ENCODE data around the gene SFN.

Gene SFN

DNA sequence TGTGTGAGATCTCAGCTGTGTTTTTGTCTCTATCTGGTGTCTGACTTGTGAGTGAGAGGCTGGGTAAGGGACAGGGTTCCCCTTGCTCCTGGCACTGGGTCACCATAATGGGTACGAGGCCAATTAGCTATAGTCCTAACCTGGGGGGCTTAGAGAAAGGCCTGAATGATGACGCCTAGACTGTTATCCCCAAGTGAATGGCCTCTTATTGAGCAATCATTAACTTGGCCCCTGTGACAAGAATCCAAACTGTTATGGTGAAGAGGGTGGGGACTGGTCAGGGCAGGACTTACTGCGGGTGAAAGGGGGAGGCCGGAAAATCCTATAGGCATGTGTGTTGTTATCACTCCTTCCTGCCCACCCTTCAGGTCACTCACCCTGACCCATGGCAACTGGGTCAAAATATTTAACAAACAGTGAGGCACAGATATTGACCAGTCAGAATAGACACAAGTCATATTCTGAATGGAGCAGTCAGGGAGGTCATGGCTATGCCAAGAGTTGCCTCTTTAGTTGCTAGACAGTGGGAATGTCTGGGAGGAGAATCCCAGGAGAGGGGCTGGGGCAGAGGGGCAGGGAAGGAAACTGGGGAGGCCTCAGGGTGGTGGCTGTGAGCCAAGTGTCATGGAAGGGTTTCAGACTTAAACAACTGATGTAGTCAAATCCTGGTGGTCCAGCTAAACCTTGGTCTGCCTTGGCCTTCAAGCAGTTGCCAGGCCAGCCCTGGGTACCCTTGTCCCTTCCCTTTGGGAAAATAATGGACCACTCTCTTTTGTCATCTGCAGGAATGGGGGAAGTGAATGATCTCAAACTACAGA lies 47.6 kb downstream of the SFN start:
- peak overlapping the region; percentile 43 to 50 for H3K27ac ChIP-seq (ENCODE audit: low read depth in 2 of 2, low read length in 2 of 2)
- no peak overlapping the region for H3K9ac ChIP-seq (ENCODE audit: low read depth in 1 of 2, low read length in 2 of 2)
- no peaks in the 10 kb centered on the region for H3K9me3 ChIP-seq (ENCODE audit: control insufficient read depth in 2 of 2, low read length in 2 of 2)
- H3K27me3 ChIP-seq (ENCODE audit: control insufficient read depth in 2 of 2, insufficient read depth in 2 of 2, low read length in 2 of 2), result no peaks in the 10 kb centered on the region
- peaks cover 27 to 50% of the 10 kb centered on the region in 2 donors for H3K4me1 ChIP-seq (ENCODE audit: control insufficient read depth in 2 of 2, insufficient read depth in 2 of 2, low read length in 2 of 2)
- H3K36me3 ChIP-seq (ENCODE audit: control insufficient read depth in 2 of 2, insufficient read depth in 2 of 2, low read length in 2 of 2), result no peaks in the 10 kb centered on the region
- no peak overlapping the region for H3K4me3 ChIP-seq (ENCODE audit: low read length in 2 of 2)

DNA sequence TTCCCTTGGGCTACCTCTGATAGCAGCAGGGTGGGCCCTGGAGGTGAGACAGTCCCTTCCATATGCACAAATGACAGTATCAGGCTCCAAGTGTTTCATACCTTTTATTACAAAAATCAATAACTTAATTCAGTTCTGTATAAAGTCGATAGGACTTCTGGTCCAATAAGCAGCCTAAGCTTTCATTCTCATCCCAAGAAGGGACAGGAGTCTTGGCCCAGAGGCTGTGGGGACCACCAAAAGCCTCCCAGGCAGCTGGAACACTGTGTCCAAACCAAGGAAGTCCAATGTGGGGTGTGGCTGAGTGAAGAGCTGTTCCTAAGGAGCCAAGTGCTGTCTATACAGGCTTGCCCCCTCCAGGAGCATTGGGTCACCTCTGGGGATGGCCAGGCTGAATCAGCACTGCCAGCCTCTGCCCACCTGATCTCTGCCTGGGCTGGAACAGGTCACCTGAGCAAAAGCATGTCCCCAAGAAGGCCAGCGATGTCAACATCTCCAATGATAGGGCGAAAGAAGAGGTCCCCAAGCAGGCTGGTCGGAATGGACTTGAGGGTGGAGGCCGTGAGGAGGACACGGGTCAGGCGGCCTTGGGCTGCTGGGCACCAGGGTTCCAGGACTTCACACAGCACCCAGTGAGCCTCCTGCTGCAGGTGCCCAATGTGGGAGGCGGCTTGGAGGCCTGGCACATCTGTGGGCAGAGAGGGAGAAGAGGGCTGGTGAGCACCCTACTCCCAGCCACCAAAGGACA lies 48.6 kb downstream of the SFN start:
- Histone ChIP-seq H3K4me1 (ENCODE audit: control insufficient read depth in 2 of 2, insufficient read depth in 2 of 2, low read length in 2 of 2) (peaks cover 29 to 47% of the 10 kb centered on the region in 2 donors), H3K9ac (ENCODE audit: low read depth in 1 of 2, low read length in 2 of 2) (no peak overlapping the region), H3K4me3 (ENCODE audit: low read length in 2 of 2) (no peak overlapping the region), H3K27me3 (ENCODE audit: control insufficient read depth in 2 of 2, insufficient read depth in 2 of 2, low read length in 2 of 2) (no peaks in the 10 kb centered on the region), H3K27ac (ENCODE audit: low read depth in 2 of 2, low read length in 2 of 2) (no peak overlapping the region), H3K36me3 (ENCODE audit: control insufficient read depth in 2 of 2, insufficient read depth in 2 of 2, low read length in 2 of 2) (no peaks in the 10 kb centered on the region), H3K9me3 (ENCODE audit: control insufficient read depth in 2 of 2, low read length in 2 of 2) (no peaks in the 10 kb centered on the region)

DNA sequence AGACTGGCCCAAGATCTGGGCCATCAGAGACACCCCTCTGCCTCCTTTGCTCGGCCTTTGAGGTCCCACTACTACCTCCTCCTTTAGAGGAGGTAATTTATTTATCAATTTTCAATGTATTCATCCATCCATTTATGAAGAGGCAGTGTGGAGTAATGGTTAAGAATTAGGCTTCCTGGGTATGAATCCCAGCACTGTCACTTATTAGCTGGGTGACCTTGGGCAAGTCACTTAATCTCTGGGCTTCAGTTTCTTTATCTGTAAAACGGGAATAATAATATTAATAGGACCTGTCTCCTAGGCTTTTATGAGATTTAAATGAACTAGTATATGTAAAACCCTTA lies 49.2 kb downstream of the SFN start:
- Histone ChIP-seq H3K27me3 (ENCODE audit: control insufficient read depth in 2 of 2, insufficient read depth in 2 of 2, low read length in 2 of 2) (no peaks in the 10 kb centered on the region), H3K27ac (ENCODE audit: low read depth in 2 of 2, low read length in 2 of 2) (no peak overlapping the region), H3K9ac (ENCODE audit: low read depth in 1 of 2, low read length in 2 of 2) (no peak overlapping the region), H3K9me3 (ENCODE audit: control insufficient read depth in 2 of 2, low read length in 2 of 2) (no peaks in the 10 kb centered on the region), H3K4me3 (ENCODE audit: low read length in 2 of 2) (no peak overlapping the region), H3K36me3 (ENCODE audit: control insufficient read depth in 2 of 2, insufficient read depth in 2 of 2, low read length in 2 of 2) (no peaks in the 10 kb centered on the region), H3K4me1 (ENCODE audit: control insufficient read depth in 2 of 2, insufficient read depth in 2 of 2, low read length in 2 of 2) (peaks cover 29 to 47% of the 10 kb centered on the region in 2 donors)

DNA sequence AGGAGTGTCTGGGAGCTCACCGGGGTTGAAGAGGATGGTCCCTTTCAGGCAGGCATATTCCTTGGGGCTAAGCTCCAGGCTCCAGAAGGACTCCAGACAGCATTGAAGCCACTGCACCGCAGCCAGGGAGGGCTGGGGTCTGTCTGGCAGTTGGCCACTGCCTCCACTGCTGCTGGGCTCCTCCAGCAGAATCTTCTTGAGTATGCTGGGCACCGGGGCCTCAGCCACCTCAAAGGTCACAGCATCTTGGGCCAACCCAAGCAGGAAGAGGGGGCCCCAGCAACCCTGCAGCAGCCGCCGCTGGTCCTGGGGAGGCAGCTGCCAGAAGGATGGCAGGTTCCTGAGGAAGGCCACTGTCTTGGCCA lies 50.4 kb downstream of the SFN start:
- peak overlapping the region; percentile 10 to 20 for H3K4me3 ChIP-seq (ENCODE audit: low read length in 2 of 2)
- peak overlapping the region in 1 of 2 donors; percentile 64 for H3K9ac ChIP-seq (ENCODE audit: low read depth in 1 of 2, low read length in 2 of 2)
- no peaks in the 10 kb centered on the region for H3K9me3 ChIP-seq (ENCODE audit: control insufficient read depth in 2 of 2, low read length in 2 of 2)
- no peaks in the 10 kb centered on the region for H3K36me3 ChIP-seq (ENCODE audit: control insufficient read depth in 2 of 2, insufficient read depth in 2 of 2, low read length in 2 of 2)
- H3K27me3 ChIP-seq (ENCODE audit: control insufficient read depth in 2 of 2, insufficient read depth in 2 of 2, low read length in 2 of 2), result no peaks in the 10 kb centered on the region
- peaks cover 29 to 47% of the 10 kb centered on the region in 2 donors for H3K4me1 ChIP-seq (ENCODE audit: control insufficient read depth in 2 of 2, insufficient read depth in 2 of 2, low read length in 2 of 2)
- H3K27ac ChIP-seq (ENCODE audit: low read depth in 2 of 2, low read length in 2 of 2), result peak overlapping the region; percentile 88 to 95

Measured in mucosa of rectum (tissue), 2 donors.